Measurements from ENCODE around the gene CLPTM1L.
"Not testable (repeated sequence)": the region's sequence is repeated elsewhere in the genome, so short reads cannot be mapped to it uniquely, and the experiment has no call there.

The CLPTM1L gene

DNA sequence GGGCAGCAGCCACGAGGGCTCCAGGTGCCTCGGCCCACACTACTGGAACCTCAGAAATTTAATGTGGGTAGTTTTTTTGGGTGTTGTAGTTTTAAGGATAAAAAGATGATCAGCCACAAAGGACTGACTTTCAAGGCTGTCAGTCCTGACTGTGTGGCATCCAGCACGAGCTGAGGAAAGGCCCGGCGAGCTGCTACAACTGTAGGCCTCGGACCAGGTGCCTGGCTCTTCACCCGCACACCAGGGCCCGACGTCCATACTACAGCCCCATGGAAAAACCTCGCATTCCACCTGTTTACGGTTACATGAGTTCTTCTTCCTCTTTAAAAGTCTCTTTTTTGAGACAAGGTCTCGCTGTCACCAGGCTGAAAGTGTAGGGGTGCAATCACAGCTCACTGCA is 2.6 kb downstream of the CLPTM1L start:
- TF ChIP-seq TARDBP (IDR thresholded peaks at IDR 0.05) (no peak), SUZ12 (IDR thresholded peaks at IDR 0.05) (no peak), SP1 (IDR thresholded peaks at IDR 0.05) (no peak), FOXM1 (IDR thresholded peaks at IDR 0.05; ENCODE audit: borderline replicate concordance) (no peak), FOXK2 (IDR thresholded peaks at IDR 0.05) (no peak), LEF1 (IDR thresholded peaks at IDR 0.05; ENCODE audit: borderline replicate concordance) (no peak), CTBP1 (IDR thresholded peaks at IDR 0.05; ENCODE audit: borderline replicate concordance) (no peak), HDGF (IDR thresholded peaks at IDR 0.05; ENCODE audit: borderline replicate concordance) (no peak), ARNT (IDR thresholded peaks at IDR 0.05) (no peak), NFRKB (IDR thresholded peaks at IDR 0.05) (no peak), ELF4 (IDR thresholded peaks at IDR 0.05) (no peak), ZNF384 (IDR thresholded peaks at IDR 0.05) (no peak), FOXA1 (IDR thresholded peaks at IDR 0.05) (no peak), L3MBTL2 (conservative IDR thresholded peaks at IDR 0.05) (no peak), BHLHE40 (IDR thresholded peaks at IDR 0.05; ENCODE audit: borderline replicate concordance) (no peak)
- TF ChIP-seq, protein P1, sequence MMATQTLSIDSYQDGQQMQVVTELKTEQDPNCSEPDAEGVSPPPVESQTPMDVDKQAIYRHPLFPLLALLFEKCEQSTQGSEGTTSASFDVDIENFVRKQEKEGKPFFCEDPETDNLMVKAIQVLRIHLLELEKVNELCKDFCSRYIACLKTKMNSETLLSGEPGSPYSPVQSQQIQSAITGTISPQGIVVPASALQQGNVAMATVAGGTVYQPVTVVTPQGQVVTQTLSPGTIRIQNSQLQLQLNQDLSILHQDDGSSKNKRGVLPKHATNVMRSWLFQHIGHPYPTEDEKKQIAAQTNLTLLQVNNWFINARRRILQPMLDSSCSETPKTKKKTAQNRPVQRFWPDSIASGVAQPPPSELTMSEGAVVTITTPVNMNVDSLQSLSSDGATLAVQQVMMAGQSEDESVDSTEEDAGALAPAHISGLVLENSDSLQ (IDR thresholded peaks at IDR 0.05): no peak
- POLR2A ChIA-PET: no interaction called here
- DNase-seq (ENCODE audit: extremely low spot score): no peak
- CTCF ChIA-PET: no interaction called here

- CTCF ChIA-PET: no interaction called here
- TF ChIP-seq L3MBTL2 (conservative IDR thresholded peaks at IDR 0.05): no peak
- TF ChIP-seq SUZ12 (IDR thresholded peaks at IDR 0.05): no peak
- no peak for TF ChIP-seq SP1 (IDR thresholded peaks at IDR 0.05)
- TF ChIP-seq HDGF (IDR thresholded peaks at IDR 0.05; ENCODE audit: borderline replicate concordance): no peak
- TF ChIP-seq FOXA1 (IDR thresholded peaks at IDR 0.05): no peak
- TF ChIP-seq FOXM1 (IDR thresholded peaks at IDR 0.05; ENCODE audit: borderline replicate concordance): no peak
- no peak for TF ChIP-seq LEF1 (IDR thresholded peaks at IDR 0.05; ENCODE audit: borderline replicate concordance)
- TF ChIP-seq TARDBP (IDR thresholded peaks at IDR 0.05): no peak
- TF ChIP-seq, protein P1 (IDR thresholded peaks at IDR 0.05): no peak
- no peak for TF ChIP-seq CTBP1 (IDR thresholded peaks at IDR 0.05; ENCODE audit: borderline replicate concordance)
- no peak for TF ChIP-seq ZNF384 (IDR thresholded peaks at IDR 0.05)
- TF ChIP-seq ARNT (IDR thresholded peaks at IDR 0.05): no peak
- TF ChIP-seq FOXK2 (IDR thresholded peaks at IDR 0.05): no peak
- no peak for TF ChIP-seq NFRKB (IDR thresholded peaks at IDR 0.05)
- POLR2A ChIA-PET: no interaction called here
- no peak for DNase-seq (ENCODE audit: extremely low spot score)
Measured at GRCh38 chr5:1341863-1342262, 3.0 kb downstream of the CLPTM1L start.

DNA sequence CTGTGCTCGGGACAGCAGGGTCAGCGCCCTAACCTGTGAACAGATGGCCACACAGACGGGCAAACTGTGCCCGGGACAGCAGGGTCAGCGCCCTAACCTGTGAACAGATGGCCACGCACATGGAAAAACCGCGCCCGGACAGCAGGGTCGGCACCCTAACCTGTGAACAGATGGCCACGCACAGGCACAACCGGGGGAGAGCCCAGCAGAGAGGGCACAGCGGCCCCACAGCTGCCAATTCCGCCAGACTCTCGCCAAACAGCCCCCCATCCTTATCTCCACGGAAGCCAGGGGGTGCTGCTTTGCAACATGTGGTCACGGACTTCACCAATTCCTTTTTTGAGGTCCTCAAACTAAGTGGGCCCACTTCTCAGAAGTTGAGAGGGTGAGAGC is 5.1 kb downstream of the CLPTM1L start:
- POLR2A ChIA-PET; CTCF ChIA-PET; DNase-seq (ENCODE audit: extremely low spot score): not testable (repeated sequence)

DNA sequence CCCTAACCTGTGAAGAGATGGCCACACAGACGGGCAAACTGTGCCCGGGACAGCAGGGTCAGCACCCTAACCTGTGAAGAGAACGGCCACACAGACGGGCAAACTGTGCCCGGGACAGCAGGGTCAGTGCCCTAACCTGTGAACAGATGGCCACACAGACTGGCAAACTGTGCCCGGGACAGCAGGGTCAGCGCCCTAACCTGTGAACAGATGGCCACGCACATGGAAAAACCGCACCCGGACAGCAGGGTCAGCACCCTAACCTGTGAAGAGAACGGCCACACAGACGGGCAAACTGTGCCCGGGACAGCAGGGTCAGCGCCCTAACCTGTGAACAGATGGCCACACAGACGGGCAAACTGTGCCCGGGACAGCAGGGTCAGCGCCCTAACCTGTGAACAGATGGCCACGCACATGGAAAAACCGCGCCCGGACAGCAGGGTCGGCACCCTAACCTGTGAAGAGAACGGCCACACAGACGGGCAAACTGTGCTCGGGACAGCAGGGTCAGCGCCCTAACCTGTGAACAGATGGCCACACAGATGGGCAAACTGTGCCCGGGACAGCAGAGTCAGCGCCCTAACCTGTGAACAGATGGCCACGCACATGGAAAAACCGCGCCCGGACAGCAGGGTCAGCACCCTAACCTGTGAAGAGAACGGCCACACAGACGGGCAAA is 5.6 kb downstream of the CLPTM1L start:
- DNase-seq (ENCODE audit: extremely low spot score); POLR2A ChIA-PET; CTCF ChIA-PET: not testable (repeated sequence)

DNA sequence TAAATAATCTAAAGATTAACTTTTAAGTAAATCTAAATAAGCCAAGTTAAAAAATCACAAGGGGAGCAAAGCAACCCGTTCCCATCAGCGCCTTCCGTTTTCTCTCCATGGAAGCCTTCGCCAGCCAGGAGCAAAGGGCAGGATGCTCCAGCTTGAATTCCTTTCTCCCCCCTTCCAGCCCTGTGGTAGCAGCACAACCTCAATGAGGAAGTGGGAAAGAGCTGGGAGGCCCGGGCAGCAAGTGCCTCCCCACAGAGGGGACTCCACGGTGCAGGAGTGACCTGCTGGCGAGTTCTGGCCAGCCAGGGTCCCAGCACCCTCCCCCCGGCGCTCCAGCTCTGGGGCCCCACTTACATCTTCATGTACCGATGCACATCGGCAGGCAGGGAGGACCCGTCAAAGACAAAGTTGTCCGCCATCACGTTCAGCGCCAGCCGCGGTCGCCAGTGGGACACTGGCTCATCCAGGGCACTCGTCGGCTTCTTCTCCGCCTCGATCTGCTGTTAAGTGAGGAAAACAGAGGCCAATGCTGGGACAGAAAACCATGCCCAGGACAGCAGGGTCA is 6.3 kb downstream of the CLPTM1L start:
- no peak for TF ChIP-seq TARDBP (IDR thresholded peaks at IDR 0.05)
- TF ChIP-seq NFRKB (IDR thresholded peaks at IDR 0.05): no peak
- no peak for TF ChIP-seq SUZ12 (IDR thresholded peaks at IDR 0.05)
- TF ChIP-seq HDGF (IDR thresholded peaks at IDR 0.05; ENCODE audit: borderline replicate concordance): no peak
- no peak for TF ChIP-seq FOXM1 (IDR thresholded peaks at IDR 0.05; ENCODE audit: borderline replicate concordance)
- no peak for TF ChIP-seq ELF4 (IDR thresholded peaks at IDR 0.05)
- no peak for TF ChIP-seq ARNT (IDR thresholded peaks at IDR 0.05)
- no peak for TF ChIP-seq BHLHE40 (IDR thresholded peaks at IDR 0.05; ENCODE audit: borderline replicate concordance)
- TF ChIP-seq ZNF384 (IDR thresholded peaks at IDR 0.05): no peak
- TF ChIP-seq CTBP1 (IDR thresholded peaks at IDR 0.05; ENCODE audit: borderline replicate concordance): no peak
- ChIA-PET CTCF (no interaction called here), POLR2A (no interaction called here)
- no peak for DNase-seq (ENCODE audit: extremely low spot score)

GRCh38 chr5:1338196-1338490 is 6.8 kb downstream of the CLPTM1L start:
- ChIA-PET POLR2A (no interaction called here), CTCF (no interaction called here)
- TF ChIP-seq L3MBTL2 (conservative IDR thresholded peaks at IDR 0.05) (no peak), HDGF (IDR thresholded peaks at IDR 0.05; ENCODE audit: borderline replicate concordance) (no peak), FOXA1 (IDR thresholded peaks at IDR 0.05) (no peak), ARNT (IDR thresholded peaks at IDR 0.05) (no peak), TARDBP (IDR thresholded peaks at IDR 0.05) (no peak), FOXK2 (IDR thresholded peaks at IDR 0.05) (no peak), CTBP1 (IDR thresholded peaks at IDR 0.05; ENCODE audit: borderline replicate concordance) (no peak), SUZ12 (IDR thresholded peaks at IDR 0.05) (no peak), ELF4 (IDR thresholded peaks at IDR 0.05) (no peak), BHLHE40 (IDR thresholded peaks at IDR 0.05; ENCODE audit: borderline replicate concordance) (no peak), NFRKB (IDR thresholded peaks at IDR 0.05) (no peak), LEF1 (IDR thresholded peaks at IDR 0.05; ENCODE audit: borderline replicate concordance) (no peak), SP1 (IDR thresholded peaks at IDR 0.05) (no peak), ZNF384 (IDR thresholded peaks at IDR 0.05) (no peak), FOXM1 (IDR thresholded peaks at IDR 0.05; ENCODE audit: borderline replicate concordance) (no peak)
- TF ChIP-seq, protein P1 (IDR thresholded peaks at IDR 0.05): no peak
- no peak for DNase-seq (ENCODE audit: extremely low spot score)

Data from HEK293T (cell line).